GM19467 (cell line): Measurements from ENCODE around the gene POTEG.
"Not testable (repeated sequence)": the region's sequence is repeated elsewhere in the genome, so short reads cannot be mapped to it uniquely, and the experiment has no call there.

Experiments
- ATAC-seq: cut with Tn5 transposase; IDR thresholded peaks from one replicate; pipeline ENCODE4 v1.9.1; 2021; ENCODE audit warnings: mild to moderate bottlenecking, moderate library complexity; ENCODE audit not compliant: unreplicated experiment

Gene POTEG

GRCh38 chr14:19434241-19434640, at the start of gene POTEG:
TSS of gene POTEG (minus strand) at chr14:19434341. CDS start at chr14:19434289, 52 bp downstream.
- ATAC-seq: not testable (repeated sequence)

DNA sequence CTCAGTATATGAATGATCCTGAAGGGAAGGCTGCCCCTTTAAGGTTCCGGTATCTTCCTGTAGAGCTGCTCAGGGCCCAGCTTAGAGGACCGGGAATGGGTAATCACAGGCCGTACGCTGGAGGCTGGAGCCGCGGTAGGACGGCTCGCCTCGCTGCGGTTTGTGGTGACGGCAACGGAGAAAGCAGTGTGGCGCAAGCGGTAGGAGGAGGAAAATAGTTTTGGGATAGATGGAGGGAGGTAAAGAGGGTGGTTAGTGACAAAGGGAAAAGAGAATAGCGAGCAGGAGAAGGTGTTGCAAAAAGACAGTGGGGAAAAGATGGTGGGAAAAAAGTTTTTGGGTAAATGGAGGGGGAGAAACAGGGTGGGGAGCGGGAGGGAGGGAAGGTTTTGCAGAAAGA, 48.0 kb upstream of the POTEG start:
- ATAC-seq: not testable (repeated sequence)

GRCh38 chr14:19481421-19481820, 47.3 kb upstream of the POTEG start:
- not testable (repeated sequence) for ATAC-seq

DNA sequence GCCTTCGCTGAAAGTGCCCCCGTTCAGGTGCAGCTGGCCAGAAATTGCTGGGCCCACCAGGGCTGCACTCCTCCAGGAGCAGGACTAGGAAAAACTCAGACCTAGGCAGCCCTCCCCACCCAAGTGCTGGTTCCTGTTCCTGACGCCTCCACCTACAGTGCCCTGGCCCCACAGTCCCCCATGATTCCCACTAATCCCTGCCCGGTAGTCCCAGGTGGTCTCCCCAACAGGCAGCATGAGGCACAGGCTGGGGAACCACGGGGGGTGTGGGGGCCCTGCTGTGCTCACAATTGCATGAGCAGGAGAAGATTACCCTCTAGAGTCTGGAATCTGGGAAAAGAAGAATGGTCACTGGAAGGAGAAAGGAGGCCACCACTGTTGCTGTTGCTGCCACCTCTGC, 46.4 kb upstream of the POTEG start:
- ATAC-seq: not testable (repeated sequence)

GRCh38 chr14:19445761-19446160, 11.6 kb upstream of the POTEG start:
- ATAC-seq: not testable (repeated sequence)

- not testable (repeated sequence) for ATAC-seq
Observed at GRCh38 chr14:19439826-19440225, 5.7 kb upstream of the POTEG start.

- ATAC-seq: not testable (repeated sequence)
Observed at GRCh38 chr14:19439219-19439618, 5.1 kb upstream of the POTEG start.

DNA sequence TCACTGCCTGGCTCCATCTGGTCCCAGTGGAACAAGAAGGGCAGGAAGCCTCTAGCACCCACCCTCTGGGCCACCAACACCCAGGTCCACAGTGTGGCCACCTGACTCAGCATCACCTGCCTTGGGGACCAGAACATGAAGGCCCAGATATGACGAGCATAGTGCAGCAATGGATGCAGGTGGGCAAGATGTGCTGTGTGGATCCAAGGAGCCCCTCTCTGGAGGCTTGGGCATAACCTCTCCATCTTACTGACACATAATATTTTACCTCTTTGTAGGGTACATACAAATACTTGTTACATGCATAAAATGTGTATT, 2.9 kb upstream of the POTEG start:
- not testable (repeated sequence) for ATAC-seq

DNA sequence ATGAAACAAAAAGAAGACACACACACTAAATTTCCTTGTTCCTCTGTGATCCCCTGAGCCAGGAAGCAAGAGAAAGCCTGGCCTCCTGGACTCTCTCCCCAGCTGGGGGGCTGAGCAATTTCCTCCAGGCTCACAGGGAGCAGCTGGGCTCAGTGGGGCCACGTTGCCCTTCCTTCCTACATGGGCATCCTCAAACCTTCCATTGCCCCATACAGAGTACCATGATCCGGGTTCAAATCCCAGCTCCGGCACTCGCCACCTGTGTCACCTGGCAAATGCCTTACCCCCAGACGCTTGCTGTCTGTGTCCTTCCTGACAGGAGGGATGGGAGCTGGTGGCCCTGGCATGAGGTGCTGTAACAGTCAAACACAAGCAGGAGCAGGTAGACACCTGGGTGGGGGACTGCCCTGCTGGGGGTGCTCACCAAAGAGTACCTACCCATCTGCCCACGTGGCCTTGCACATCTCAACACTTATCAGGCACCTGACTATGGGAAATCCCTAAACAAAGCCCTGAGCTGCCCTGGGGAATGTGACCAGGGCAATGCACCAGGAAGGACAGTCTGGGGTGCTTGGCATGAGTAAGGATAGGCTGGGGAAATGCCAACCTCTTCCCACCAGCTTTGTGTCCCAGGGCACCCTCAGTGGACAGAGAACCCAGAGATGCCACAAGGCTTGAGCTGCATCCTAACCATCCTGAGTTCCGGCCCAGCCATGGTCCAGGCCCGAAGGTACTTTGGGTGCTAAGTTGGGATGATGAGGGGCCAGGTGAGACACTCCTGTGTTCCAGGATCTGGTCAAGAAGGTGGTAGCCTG, 2.4 kb upstream of the POTEG start:
- ATAC-seq: not testable (repeated sequence)

GRCh38 chr14:19435852-19436251, 1.7 kb upstream of the POTEG start:
- ATAC-seq: not testable (repeated sequence)

DNA sequence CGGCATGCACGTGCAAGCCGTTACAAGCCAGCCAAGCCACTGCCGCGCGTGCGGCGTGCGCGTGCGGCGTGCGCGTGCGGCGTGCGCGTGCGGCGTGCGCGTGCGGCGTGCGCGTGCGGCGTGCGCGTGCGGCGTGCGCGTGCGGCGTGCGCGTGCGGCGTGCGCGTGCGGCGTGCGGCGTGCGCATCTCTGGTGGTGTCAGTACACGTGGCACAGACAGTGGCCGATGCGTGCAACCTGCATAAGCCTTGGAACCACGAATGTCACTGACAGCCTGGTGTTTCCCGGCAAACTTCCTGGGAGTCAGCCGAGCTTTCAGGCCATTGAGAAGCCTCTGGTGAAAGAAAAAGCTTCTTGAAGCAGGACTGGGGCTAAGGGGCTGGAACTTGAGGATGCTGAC, 750 bp upstream of the POTEG start:
- not testable (repeated sequence) for ATAC-seq

DNA sequence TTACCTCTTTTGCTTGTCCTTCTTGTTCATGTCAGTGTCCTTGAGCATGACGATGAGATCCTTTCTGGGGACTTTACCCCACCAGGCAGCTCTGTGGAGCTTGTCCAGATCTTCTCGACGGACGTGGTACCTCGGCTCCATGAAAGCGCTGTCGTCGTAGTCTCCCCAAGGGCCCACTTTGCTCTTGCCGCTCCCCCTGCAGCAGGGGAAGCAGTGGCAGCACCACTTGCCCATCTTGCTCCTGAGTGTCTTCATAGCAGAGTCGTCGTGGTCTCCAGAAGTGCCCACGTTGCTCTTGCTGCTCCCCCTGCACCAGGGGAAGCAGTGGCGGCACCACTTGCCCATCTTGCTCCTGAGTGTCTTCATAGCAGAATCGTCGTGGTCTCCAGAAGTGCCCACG, 376 bp downstream of the POTEG start:
- ATAC-seq: not testable (repeated sequence)

DNA sequence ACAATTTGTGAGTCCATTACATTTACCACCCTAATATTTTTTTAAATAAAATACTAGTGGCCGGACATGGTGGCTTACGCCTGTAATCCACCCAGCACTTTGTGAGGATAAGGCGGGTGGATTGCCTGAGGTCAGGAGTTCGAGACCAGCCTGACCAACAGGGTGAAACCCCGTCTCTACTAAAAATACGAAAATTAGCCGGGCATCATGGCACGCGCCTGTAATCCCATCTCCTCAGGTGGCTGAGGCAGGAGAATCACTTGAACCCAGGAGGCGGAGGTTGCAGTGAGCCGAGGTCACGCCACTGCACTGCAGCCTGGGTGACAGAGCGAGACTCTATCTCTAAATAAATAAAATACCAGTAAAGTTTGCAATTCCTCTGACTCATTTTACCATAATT, 25.6 kb downstream of the POTEG start:
- not testable (repeated sequence) for ATAC-seq

DNA sequence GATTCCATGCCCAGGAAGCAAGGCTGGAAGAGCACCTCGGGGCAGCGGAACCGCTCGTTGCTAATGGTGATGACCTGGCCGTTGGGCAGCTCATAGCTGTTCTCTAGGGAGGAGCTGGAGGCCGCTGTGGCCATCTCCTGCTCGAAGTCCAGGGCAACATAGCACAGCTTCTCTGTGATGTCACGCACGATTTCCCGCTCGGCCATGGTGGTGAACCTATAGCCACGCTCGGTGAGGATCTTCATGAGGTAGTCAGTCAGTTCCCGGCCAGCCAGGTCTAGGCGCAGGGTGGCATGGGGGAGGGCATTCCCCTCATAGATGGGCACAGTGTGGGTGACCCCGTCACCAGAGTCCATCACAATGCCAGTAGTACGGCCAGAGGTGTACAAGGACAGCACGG, 32.0 kb downstream of the POTEG start:
- not testable (repeated sequence) for ATAC-seq

- ATAC-seq: not testable (repeated sequence)
Observed at GRCh38 chr14:19394727-19395126, 39.4 kb downstream of the POTEG start.

DNA sequence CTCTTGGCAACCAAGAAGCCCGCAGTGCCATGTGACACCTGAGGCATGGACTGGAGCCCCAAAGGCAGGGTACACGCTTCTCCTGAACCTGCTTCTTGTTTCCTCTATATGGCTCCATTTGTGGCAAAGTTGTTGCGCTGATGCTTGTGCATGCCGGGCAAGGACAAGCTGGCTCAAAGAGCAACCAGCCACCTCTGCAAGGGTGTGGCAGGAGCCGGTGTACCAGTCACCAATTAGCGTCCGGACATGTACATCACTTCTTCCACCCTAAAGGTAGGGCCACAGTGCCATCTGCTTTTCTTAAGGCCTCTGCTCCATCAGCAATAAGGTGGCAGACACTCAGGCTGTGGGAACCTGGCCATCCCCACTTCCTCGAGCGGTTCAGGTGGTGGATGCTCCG, 43.9 kb downstream of the POTEG start:
- not testable (repeated sequence) for ATAC-seq

DNA sequence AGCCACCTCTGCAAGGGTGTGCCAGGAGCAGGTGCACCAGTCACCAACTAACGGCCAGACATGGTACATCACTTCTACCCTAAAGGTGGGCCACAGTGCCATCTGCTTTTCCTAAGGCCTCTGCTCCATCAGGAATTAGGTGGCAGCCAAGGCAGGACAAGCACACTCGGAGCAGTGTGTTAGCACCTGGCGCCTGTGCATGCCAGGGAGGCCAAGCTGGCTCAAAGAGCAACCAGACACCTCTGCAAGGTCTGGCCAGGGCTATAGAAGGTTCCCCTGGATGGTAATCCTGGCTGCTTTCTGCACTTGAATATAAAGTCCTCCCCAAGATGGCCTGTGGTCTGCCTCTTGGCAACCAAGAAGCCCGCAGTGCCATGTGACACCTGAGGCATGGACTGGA, 45.4 kb downstream of the POTEG start:
- not testable (repeated sequence) for ATAC-seq

- not testable (repeated sequence) for ATAC-seq
Observed at GRCh38 chr14:19386996-19387395, 47.1 kb downstream of the POTEG start.

DNA sequence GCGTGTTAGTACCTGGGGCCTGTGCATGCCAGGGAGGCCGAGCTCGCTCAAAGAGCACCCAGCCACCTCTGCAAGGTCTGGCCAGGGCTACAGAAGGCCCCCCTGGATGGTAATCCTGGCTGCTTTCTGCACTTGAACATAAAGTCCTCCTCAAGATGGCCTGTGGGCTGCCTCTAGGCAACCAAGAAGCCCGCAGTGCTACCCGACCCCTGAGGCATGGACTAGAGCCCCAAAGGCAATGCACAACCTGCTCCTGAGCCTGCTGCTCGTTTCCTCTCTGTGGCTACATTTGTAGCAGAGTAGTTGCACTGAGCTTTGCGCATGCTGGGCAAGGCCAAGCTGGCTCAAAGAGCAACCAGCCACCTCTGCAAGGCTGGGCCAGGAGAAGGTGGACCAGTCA, 47.8 kb downstream of the POTEG start:
- not testable (repeated sequence) for ATAC-seq

GRCh38 chr14:19384088-19384781, 49.9 kb downstream of the POTEG start:
- ATAC-seq: not testable (repeated sequence)

- not testable (repeated sequence) for ATAC-seq
Observed at GRCh38 chr14:19383008-19383584, 51.0 kb downstream of the POTEG start.

- not testable (repeated sequence) for ATAC-seq
Observed at GRCh38 chr14:19380137-19380536, 54.0 kb downstream of the POTEG start.
